PC-9 (cell line): ENCODE results near the gene UMAD1.

Source experiments
- EZH2 ChIP-seq: fragments of 200-600 bp; sonication (generic); IDR thresholded peaks from 2 replicates; pipeline ENCODE4 v1.8.0; 2017; ENCODE audit warnings: antibody characterized with exemption, low read depth
- TF ChIP-seq, protein P1 (sequence below): fragments of 200-600 bp; sonication (generic); conservative IDR thresholded peaks from 2 replicates; pipeline ENCODE4 v1.6.1; 2017; ENCODE audit warnings: mixed run types, antibody characterized with exemption, mild to moderate bottlenecking, moderate library complexity

DNA sequence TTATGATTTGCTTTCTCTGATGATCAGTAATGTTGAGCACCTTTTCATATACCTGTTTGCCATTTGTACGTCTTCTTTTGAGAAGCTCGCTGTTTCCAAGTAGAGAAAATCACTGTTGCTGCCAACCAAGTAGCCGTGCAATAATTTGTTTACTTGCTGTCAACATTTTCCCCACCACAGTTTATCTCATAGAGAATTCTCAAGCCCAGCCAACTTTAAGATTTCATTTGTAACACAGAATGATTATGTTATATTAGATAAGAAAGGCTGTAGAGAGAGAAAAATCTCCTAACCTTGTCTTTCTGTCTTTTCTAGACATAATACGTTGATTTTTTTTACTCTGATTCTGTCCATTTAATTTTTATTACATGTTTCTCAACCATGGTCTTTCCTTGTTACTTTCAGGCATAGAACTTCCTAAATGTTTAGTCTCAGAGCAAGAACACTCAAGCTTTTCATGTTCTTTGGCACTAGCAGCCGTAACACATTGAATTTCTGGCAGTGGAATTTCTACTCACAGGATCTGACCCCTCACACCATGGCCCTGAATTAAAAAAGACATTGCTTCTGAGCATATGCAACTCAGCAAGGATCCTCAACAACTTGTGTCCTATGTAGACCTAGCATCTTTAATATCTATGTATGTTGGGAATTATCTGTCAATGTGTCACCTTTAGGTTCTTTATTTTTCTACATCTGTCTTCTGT, 54.7 kb downstream of the UMAD1 start:
- TF ChIP-seq, protein P1, sequence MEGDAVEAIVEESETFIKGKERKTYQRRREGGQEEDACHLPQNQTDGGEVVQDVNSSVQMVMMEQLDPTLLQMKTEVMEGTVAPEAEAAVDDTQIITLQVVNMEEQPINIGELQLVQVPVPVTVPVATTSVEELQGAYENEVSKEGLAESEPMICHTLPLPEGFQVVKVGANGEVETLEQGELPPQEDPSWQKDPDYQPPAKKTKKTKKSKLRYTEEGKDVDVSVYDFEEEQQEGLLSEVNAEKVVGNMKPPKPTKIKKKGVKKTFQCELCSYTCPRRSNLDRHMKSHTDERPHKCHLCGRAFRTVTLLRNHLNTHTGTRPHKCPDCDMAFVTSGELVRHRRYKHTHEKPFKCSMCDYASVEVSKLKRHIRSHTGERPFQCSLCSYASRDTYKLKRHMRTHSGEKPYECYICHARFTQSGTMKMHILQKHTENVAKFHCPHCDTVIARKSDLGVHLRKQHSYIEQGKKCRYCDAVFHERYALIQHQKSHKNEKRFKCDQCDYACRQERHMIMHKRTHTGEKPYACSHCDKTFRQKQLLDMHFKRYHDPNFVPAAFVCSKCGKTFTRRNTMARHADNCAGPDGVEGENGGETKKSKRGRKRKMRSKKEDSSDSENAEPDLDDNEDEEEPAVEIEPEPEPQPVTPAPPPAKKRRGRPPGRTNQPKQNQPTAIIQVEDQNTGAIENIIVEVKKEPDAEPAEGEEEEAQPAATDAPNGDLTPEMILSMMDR, result no peak
- TF ChIP-seq EZH2, result no peak
